H1 (cell line): ENCODE measurements around the gene PARD3. TPM values are rescaled to one million over a fixed set of nuclear protein-coding genes. Genes with fewer than 3 reads are reported as not detected.

Experiments used
- CEBPB ChIP-seq: IDR thresholded peaks from 2 replicates; pipeline ENCODE4 v1.6.1; 2012; ENCODE audit warnings: low read depth, low read length
- CHD1 ChIP-seq: IDR thresholded peaks from 2 replicates; pipeline ENCODE4 v1.6.1; 2012; ENCODE audit warnings: low read depth, low read length, improper control_type of control experiment
- CHD2 ChIP-seq: IDR thresholded peaks from 2 replicates; pipeline ENCODE4 v1.6.1; 2012; ENCODE audit warnings: low read length, improper control_type of control experiment
- CHD7 ChIP-seq: fragments of 300-600 bp; sonication (generic); IDR thresholded peaks from 2 replicates; pipeline ENCODE4 v1.7.1; 2012; ENCODE audit warnings: low read length, moderate library complexity, mild to moderate bottlenecking, inconsistent platforms; ENCODE audit not compliant: insufficient replicate concordance
- EGR1 ChIP-seq: IDR thresholded peaks from 2 replicates; pipeline ENCODE4 v1.6.1; 2011; ENCODE audit warnings: low read depth, low read length, borderline replicate concordance
- KDM1A ChIP-seq: fragments of 200-600, 300-600 bp; sonication (generic); IDR thresholded peaks from 2 replicates; pipeline ENCODE4 v1.7.1; 2016; ENCODE audit warnings: mild to moderate bottlenecking, low read length, borderline replicate concordance
- MAFK ChIP-seq: IDR thresholded peaks from 2 replicates; pipeline ENCODE4 v1.6.1; 2012; ENCODE audit warnings: low read depth, mild to moderate bottlenecking, improper control_type of control experiment, low read length
- NRF1 ChIP-seq: IDR thresholded peaks from 2 replicates; pipeline ENCODE4 v1.6.1; 2011; ENCODE audit warnings: mild to moderate bottlenecking, low read depth, low read length, improper control_type of control experiment
- PHF8 ChIP-seq: fragments of 200-600 bp; sonication (generic); conservative IDR thresholded peaks from 2 replicates; pipeline ENCODE4 v1.7.1; 2012; ENCODE audit warnings: low read depth, mild to moderate bottlenecking, inconsistent platforms, low read length, moderate library complexity
- RBBP5 ChIP-seq: IDR thresholded peaks from 2 replicates; pipeline ENCODE4 v1.7.1; 2012; ENCODE audit warnings: low read depth, mild to moderate bottlenecking, inconsistent platforms, low read length, moderate library complexity, borderline replicate concordance
- RXRA ChIP-seq: IDR thresholded peaks from 2 replicates; pipeline ENCODE4 v1.6.1; 2011; ENCODE audit warnings: low read depth, mild to moderate bottlenecking, low read length, moderate library complexity; ENCODE audit not compliant: insufficient read depth
- SP4 ChIP-seq: IDR thresholded peaks from 2 replicates; pipeline ENCODE4 v1.6.1; 2012; ENCODE audit warnings: low read length, inconsistent platforms
- SUZ12 ChIP-seq: fragments of 200-600 bp; sonication (generic); IDR thresholded peaks from 2 replicates; pipeline ENCODE4 v1.6.1; 2012; ENCODE audit warnings: mild to moderate bottlenecking, inconsistent platforms, low read length, moderate library complexity, mixed read lengths
- polyA plus RNA-seq, 7 experiments: library from polyadenylated mRNA; depleted of rRNA in 3 of 7; stranded (reverse) in 5 of 7; unstranded in 2 of 7; fragments of >200 nt in 5 of 7; fragments of 200-250 nt in 2 of 7; gene quantifications; 1 replicate in 5 of 7; 2 replicates in 1 of 7; 4 replicates in 1 of 7; pipeline versions ENCODE4 v1.2.1 to v1.2.3, GENCODE V29; 2011 to 2013; ENCODE audit warnings: missing spikeins in 2 of 7, mixed read lengths in 2 of 7
- total RNA-seq: library from RNA; stranded (reverse); fragmentation: NEBNext Ultra II Directional; extraction: Animal tissue kit (Norgen Biotek cat#: 25700); gene quantifications from 2 replicates; pipeline ENCODE4 v1.2.1, GENCODE V29; 2021

The PARD3 gene
- total and polyA plus RNA-seq, 2 of the 8 experiments (the other 6 are each of a cell fraction or from before 2014, with no cell fraction given) = 19.7 to 49.1 TPM

DNA sequence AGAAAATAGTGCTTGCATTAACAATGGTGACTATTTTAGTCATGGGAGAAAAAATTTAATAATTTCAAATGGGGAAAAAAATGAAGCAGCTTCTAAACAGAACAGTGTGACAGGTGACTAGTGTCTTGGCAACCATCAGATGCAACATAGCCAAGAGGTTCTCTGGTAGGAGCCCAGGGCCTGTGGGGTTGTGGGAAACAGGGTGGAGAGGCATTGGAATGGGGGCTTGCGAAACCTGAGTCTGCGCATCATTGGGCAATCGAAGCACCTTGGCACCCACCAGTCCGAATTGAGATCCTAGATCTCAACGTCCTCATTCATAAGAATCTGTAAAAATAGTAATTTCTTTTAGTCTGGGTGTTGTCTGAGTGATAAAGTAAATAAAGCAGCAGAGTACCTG lies 19.2 kb upstream of the PARD3 start (continued):
- TF ChIP-seq CHD7 (no peak), SP4 (no peak), NRF1 (no peak), CHD2 (no peak), CEBPB (no peak), RXRA (no peak), SUZ12 (no peak), MAFK (no peak), KDM1A (no peak), CHD1 (no peak), EGR1 (no peak), PHF8 (no peak), RBBP5 (no peak)
